Ascending aorta (tissue), 2 donors: Measurements from ENCODE around the gene S100B. TPM values are rescaled to one million over a fixed set of nuclear protein-coding genes. Genes with fewer than 3 reads are reported as not detected.

Experiments
- DNase-seq, 2 donors: peaks; one replicate each; pipeline ENCODE4 v3.0.0-alpha.2; 2019; ENCODE audit warnings: low spot score in 2 of 2
- H3K27ac ChIP-seq, 2 donors: fragments of 200-600 bp; sonication (generic); one replicate each; pipeline ENCODE4 v1.5.1; 2016 to 2017; ENCODE audit warnings: mild to moderate bottlenecking in 1 of 2
- H3K27me3 ChIP-seq: fragments of 200-600 bp; sonication (generic); one replicate; pipeline ENCODE4 v1.5.1; 2017
- H3K36me3 ChIP-seq, 2 donors: fragments of 200-600 bp; sonication (generic); one replicate each; pipeline ENCODE4 v1.5.1; 2016
- H3K4me1 ChIP-seq, 2 donors: fragments of 200-600 bp; sonication (generic); one replicate each; pipeline ENCODE4 v1.5.1; 2016 to 2017; ENCODE audit warnings: mild to moderate bottlenecking in 1 of 2
- H3K4me3 ChIP-seq, 2 donors: fragments of 200-600 bp; sonication (generic); one replicate each; pipeline ENCODE4 v1.5.1; 2016 to 2017; ENCODE audit warnings: mild to moderate bottlenecking in 1 of 2
- H3K9me3 ChIP-seq, 2 donors: fragments of 200-600 bp; sonication (generic); one replicate each; pipeline ENCODE4 v1.5.1; 2016
- CTCF ChIP-seq, 3 experiments: fragments of 200-600 bp in 2 of 3; fragments of 450-650 bp in 1 of 3; sonication (generic) in 2 of 3; IDR thresholded peaks; one replicate each; pipeline ENCODE4 v1.5.1; 2016 to 2019; ENCODE audit warnings: antibody characterized with exemption in 3 of 3, mild to moderate bottlenecking in 1 of 3, moderate library complexity in 1 of 3
- intact Hi-C: fragments of 100-400 bp; cut with DNase I; formaldehyde crosslinking; loops from one replicate; pipeline ENCODE4 v1.15.1; 2023
- total RNA-seq: library from RNA; depleted of rRNA; stranded (reverse); fragments of >200 nt; gene quantifications from one replicate; pipeline ENCODE4 v1.1.0, GENCODE V29; 2016

Gene S100B
- total RNA-seq, 1 donor from 2014 or later, result 0.53 TPM

- DNase-seq, result no peak
- H3K36me3 ChIP-seq, result peaks cover 41 to 97% of the 10 kb centered on the region in 2 donors
- no peaks in the 10 kb centered on the region for H3K9me3 ChIP-seq
- no peak overlapping the region for H3K4me3 ChIP-seq
- intact Hi-C loops, result no loop called here
- H3K27ac ChIP-seq, result no peak overlapping the region
- H3K4me1 ChIP-seq, result no peaks in the 10 kb centered on the region
- no peaks in the 10 kb centered on the region for H3K27me3 ChIP-seq
- TF ChIP-seq CTCF (IDR thresholded peaks at IDR 0.05), result no peak
These were observed 41.8 kb downstream of the S100B start for GRCh38 chr21:46562964-46563607.

- Histone ChIP-seq H3K4me3 (no peak overlapping the region), H3K9me3 (no peaks in the 10 kb centered on the region), H3K27me3 (no peaks in the 10 kb centered on the region), H3K4me1 (no peaks in the 10 kb centered on the region), H3K27ac (no peak overlapping the region), H3K36me3 (peaks cover 43 to 97% of the 10 kb centered on the region in 2 donors)
- no peak for DNase-seq
- intact Hi-C loops, result no loop called here
- no peak for TF ChIP-seq CTCF (IDR thresholded peaks at IDR 0.05)
These were observed 42.4 kb downstream of the S100B start for GRCh38 chr21:46562472-46562871.

GRCh38 chr21:46561445-46562090 is 43.3 kb downstream of the S100B start:
- Histone ChIP-seq H3K27me3 (no peaks in the 10 kb centered on the region), H3K36me3 (peaks cover 44 to 96% of the 10 kb centered on the region in 2 donors), H3K9me3 (no peaks in the 10 kb centered on the region), H3K4me3 (no peak overlapping the region), H3K27ac (no peak overlapping the region), H3K4me1 (no peaks in the 10 kb centered on the region)
- no peak for TF ChIP-seq CTCF (IDR thresholded peaks at IDR 0.05)
- intact Hi-C loops, result no loop called here
- DNase-seq, result no peak

GRCh38 chr21:46560568-46561444 is 44.1 kb downstream of the S100B start:
- Histone ChIP-seq H3K4me3 (no peak overlapping the region), H3K27me3 (no peaks in the 10 kb centered on the region), H3K4me1 (no peaks in the 10 kb centered on the region), H3K36me3 (peaks cover 43 to 96% of the 10 kb centered on the region in 2 donors), H3K9me3 (no peaks in the 10 kb centered on the region), H3K27ac (no peak overlapping the region)
- intact Hi-C loops, result no loop called here
- TF ChIP-seq CTCF (IDR thresholded peaks at IDR 0.05), result no peak
- DNase-seq, result no peak

- Histone ChIP-seq H3K4me3 (no peak overlapping the region), H3K9me3 (no peaks in the 10 kb centered on the region), H3K4me1 (no peaks in the 10 kb centered on the region), H3K27me3 (no peaks in the 10 kb centered on the region), H3K27ac (no peak overlapping the region), H3K36me3 (peaks cover 43 to 96% of the 10 kb centered on the region in 2 donors)
- intact Hi-C loops, result no loop called here
- no peak for TF ChIP-seq CTCF (IDR thresholded peaks at IDR 0.05)
- DNase-seq, result no peak
These were observed 45.4 kb downstream of the S100B start for GRCh38 chr21:46559291-46559983.
